WERI-Rb-1 (cell line): Measurements from ENCODE around the gene CUX1.

Experiments
- DNase-seq: peaks from one replicate; pipeline ENCODE4 v3.0.0-alpha.2; 2020
- H3K27ac ChIP-seq: fragments of 250-450 bp; sonication (Bioruptor Pico); 2 replicates; pipeline ENCODE4 v1.5.1; 2020; ENCODE audit warnings: mild to moderate bottlenecking, moderate library complexity
- H3K27me3 ChIP-seq: fragments of 250-450 bp; sonication (Bioruptor Pico); 2 replicates; pipeline ENCODE4 v1.5.1; 2021; ENCODE audit warnings: mild to moderate bottlenecking, low read depth, moderate library complexity; ENCODE audit not compliant: insufficient read depth, severe bottlenecking
- H3K36me3 ChIP-seq: fragments of 250-450 bp; sonication (Bioruptor Pico); 2 replicates; pipeline ENCODE4 v1.5.1; 2020; ENCODE audit warnings: mild to moderate bottlenecking, moderate library complexity
- H3K4me3 ChIP-seq: 2 replicates; pipeline ENCODE4 v1.5.1; 2011; ENCODE audit warnings: low read depth, mild to moderate bottlenecking, control low read depth, low read length
- H3K9me3 ChIP-seq: fragments of 250-450 bp; sonication (Bioruptor Pico); 2 replicates; pipeline ENCODE4 v1.5.1; 2021; ENCODE audit warnings: mild to moderate bottlenecking, moderate library complexity; ENCODE audit not compliant: severe bottlenecking
- CTCF ChIP-seq: IDR thresholded peaks from 2 replicates; pipeline ENCODE4 v1.5.1; 2011; ENCODE audit warnings: low read depth, mild to moderate bottlenecking, control low read depth, inconsistent platforms, low read length

Gene CUX1

GRCh38 chr7:101999393-101999792 lies 182.0 kb downstream of the CUX1 start:
- Histone ChIP-seq H3K4me3 (peak overlapping the region; percentile 14; the same call in 1 of the 2 replicates), H3K27me3 (no peaks in the 10 kb centered on the region), H3K36me3 (no peaks in the 10 kb centered on the region), H3K27ac (peak overlapping the region; percentile 34), H3K9me3 (no peaks in the 10 kb centered on the region)
- peak; percentile 72 for DNase-seq
- no peak for TF ChIP-seq CTCF

GRCh38 chr7:102000123-102000522 lies 182.7 kb downstream of the CUX1 start:
- Histone ChIP-seq H3K36me3 (no peaks in the 10 kb centered on the region), H3K4me3 (no peak overlapping the region), H3K27ac (peak overlapping the region; percentile 34), H3K9me3 (no peaks in the 10 kb centered on the region), H3K27me3 (no peaks in the 10 kb centered on the region)
- no peak for TF ChIP-seq CTCF
- no peak for DNase-seq

- no peak overlapping the region for H3K4me3 ChIP-seq
- no peak for TF ChIP-seq CTCF
- H3K36me3 ChIP-seq: no peaks in the 10 kb centered on the region
- H3K9me3 ChIP-seq: no peaks in the 10 kb centered on the region
- H3K27me3 ChIP-seq: no peaks in the 10 kb centered on the region
- DNase-seq: no peak
- no peak overlapping the region for H3K27ac ChIP-seq
Observed at GRCh38 chr7:102004229-102004628, 186.8 kb downstream of the CUX1 start.

GRCh38 chr7:102004848-102005247 lies 187.4 kb downstream of the CUX1 start:
- Histone ChIP-seq H3K27ac (no peak overlapping the region), H3K9me3 (no peaks in the 10 kb centered on the region), H3K27me3 (no peaks in the 10 kb centered on the region), H3K36me3 (no peaks in the 10 kb centered on the region), H3K4me3 (no peak overlapping the region)
- no peak for TF ChIP-seq CTCF
- DNase-seq: no peak

- Histone ChIP-seq H3K36me3 (no peaks in the 10 kb centered on the region), H3K4me3 (no peak overlapping the region), H3K27ac (no peak overlapping the region), H3K9me3 (no peaks in the 10 kb centered on the region), H3K27me3 (no peaks in the 10 kb centered on the region)
- DNase-seq: no peak
- no peak for TF ChIP-seq CTCF
Observed at GRCh38 chr7:102005933-102006480, 188.6 kb downstream of the CUX1 start.

- DNase-seq: no peak
- TF ChIP-seq CTCF: no peak
- Histone ChIP-seq H3K36me3 (no peaks in the 10 kb centered on the region), H3K4me3 (no peak overlapping the region), H3K27ac (no peak overlapping the region), H3K27me3 (no peaks in the 10 kb centered on the region), H3K9me3 (no peaks in the 10 kb centered on the region)
Observed at GRCh38 chr7:102006695-102007094, 189.3 kb downstream of the CUX1 start.
